ENCODE measurements around the gene SLC16A9. TPM values are rescaled to one million over a fixed set of nuclear protein-coding genes. Genes with fewer than 3 reads are reported as not detected.
A peak's percentile ranks its signal among the peaks of the same experiment; 100 is the strongest.

The SLC16A9 gene, protein sequence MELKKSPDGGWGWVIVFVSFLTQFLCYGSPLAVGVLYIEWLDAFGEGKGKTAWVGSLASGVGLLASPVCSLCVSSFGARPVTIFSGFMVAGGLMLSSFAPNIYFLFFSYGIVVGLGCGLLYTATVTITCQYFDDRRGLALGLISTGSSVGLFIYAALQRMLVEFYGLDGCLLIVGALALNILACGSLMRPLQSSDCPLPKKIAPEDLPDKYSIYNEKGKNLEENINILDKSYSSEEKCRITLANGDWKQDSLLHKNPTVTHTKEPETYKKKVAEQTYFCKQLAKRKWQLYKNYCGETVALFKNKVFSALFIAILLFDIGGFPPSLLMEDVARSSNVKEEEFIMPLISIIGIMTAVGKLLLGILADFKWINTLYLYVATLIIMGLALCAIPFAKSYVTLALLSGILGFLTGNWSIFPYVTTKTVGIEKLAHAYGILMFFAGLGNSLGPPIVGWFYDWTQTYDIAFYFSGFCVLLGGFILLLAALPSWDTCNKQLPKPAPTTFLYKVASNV
- total RNA-seq: 1 to 10 TPM in 1 of 4 donors, under 1 TPM in 3; 0.25 to 2.3 (median 0.77) TPM

DNA sequence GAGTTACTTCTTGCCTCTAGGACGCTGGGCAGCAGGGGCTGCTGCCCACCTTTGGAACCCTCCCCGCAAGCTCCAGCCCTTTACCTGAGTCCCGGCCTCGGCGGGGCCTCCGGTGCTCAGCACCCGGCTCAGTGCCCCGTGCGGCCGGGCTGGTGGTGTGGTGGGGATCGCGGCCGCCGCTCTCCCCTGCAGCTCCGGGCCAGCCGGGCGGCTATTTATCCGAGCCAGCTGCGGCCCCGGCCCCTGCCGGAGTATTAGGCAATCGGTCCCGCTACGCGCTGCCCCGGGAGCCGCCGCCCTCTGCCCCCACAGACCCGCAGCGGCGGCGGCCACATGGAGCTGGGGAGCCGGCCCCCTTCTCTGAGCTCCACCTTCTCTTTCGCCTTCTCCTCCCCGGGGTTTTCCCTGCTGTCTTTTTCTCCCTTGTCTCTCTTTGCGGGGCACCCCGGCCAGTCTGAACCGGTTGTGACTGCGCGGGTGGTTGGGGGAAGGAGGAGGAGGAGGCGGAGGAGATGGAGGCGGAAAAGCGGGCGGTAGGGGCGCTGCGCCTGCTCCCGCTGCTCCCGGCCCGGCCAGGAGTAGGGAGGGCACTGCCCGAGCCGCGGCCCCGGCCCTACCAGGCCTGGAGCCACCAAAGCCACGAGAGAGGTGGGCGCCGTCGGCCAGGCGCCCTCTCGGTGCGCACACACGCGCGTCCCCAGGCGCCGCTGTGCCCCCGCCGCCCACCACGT, at the start of gene SLC16A9:
Gene SLC16A9 (minus strand): TSS at position 456 of the 731 bp plus-strand sequence. CDS start 25,559 bp downstream, outside the sequence.
- ATAC-seq (ENCODE audit: low FRiP score) (peak; percentile 87), DNase-seq (ENCODE audit: low spot score) (peak; percentile 31)
- TF ChIP-seq CTCF (IDR thresholded peaks at IDR 0.05): no peak

DNA sequence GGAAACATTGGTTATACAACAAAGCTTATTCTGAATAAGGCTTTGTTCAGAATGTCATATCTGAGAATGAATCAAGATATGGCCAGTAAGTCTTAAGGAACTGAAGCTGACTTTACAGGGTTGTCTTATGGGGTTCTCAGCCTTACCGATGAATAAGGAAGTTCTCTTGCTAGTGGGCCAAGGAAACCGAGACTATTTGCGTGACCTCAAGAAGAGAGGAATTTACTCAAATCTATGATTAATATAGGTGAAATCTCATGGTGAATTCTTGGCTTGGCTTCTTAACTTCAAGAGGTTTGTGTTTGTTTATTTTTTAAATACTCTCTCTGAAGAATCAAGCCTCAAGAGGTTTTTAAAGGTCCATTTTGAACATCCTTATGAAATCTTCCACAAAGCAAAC, 48.3 kb upstream of the SLC16A9 start:
- TF ChIP-seq CTCF (IDR thresholded peaks at IDR 0.05): no peak
- DNase-seq (ENCODE audit: low spot score): no peak
- ATAC-seq (ENCODE audit: low FRiP score): peak; percentile 51

- no peak for ATAC-seq (ENCODE audit: low FRiP score)
- DNase-seq (ENCODE audit: low spot score): no peak
- no peak for TF ChIP-seq CTCF (IDR thresholded peaks at IDR 0.05)
Observed at GRCh38 chr10:59754951-59755350, 45.3 kb upstream of the SLC16A9 start.

DNA sequence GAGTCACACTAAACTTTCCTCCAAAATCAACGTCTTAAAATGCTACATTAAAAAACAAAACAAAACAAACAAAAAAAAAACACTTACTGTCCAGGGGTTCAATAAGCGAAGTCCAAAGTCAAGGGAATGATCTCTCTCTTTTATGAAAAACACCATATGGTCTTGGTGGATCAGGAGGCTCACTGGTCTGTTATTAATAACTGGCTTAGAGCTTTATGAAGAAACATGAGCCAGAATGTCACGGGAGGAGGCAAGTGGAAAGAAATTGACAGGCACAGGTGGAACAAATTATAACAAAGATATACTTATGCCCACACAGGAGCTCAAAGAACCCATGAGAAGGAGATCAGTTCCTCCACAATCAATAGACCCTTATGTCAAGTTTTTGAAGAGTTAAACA, 43.6 kb upstream of the SLC16A9 start, which contains the start of gene MRLN:
Gene MRLN (minus strand): TSS at position 189 of the 400 bp plus-strand sequence.
- TF ChIP-seq CTCF (IDR thresholded peaks at IDR 0.05): no peak
- DNase-seq (ENCODE audit: low spot score) (no peak), ATAC-seq (ENCODE audit: low FRiP score) (no peak)

DNA sequence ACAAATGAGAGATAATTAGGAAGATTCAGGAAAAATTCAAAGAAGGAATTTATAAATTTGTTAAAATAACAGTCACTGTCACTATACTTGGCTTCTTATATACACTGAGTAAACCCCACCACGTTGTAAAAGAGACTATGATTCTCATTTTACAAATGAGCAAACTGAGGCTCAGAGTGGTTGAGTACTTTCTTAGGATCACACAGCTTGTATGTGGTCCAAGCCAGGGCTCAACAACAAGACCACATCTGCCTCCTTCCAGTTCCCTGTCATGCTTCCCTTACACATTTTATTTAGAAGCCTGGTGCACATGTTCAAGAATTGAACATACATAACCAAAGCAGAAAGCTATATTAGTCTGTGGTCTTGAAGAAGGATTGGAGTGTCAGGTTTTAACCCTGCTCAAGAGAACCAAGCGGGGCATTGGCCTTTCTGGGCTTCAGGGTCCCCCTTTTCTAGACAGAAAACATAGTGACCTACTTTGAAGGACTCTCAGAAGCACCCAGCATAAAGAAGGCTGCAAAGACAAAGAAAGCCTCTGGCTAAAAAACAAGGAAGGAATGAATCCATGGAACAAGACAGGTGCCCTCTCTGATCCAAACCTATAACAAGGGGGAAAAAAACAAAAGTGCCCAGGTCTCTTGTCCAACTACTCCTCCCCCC, 42.8 kb upstream of the SLC16A9 start:
- ATAC-seq (ENCODE audit: low FRiP score) (no peak), DNase-seq (ENCODE audit: low spot score) (no peak)
- TF ChIP-seq CTCF (IDR thresholded peaks at IDR 0.05): no peak

GRCh38 chr10:59750155-59750945, 40.7 kb upstream of the SLC16A9 start:
- no peak for TF ChIP-seq CTCF (IDR thresholded peaks at IDR 0.05)
- ATAC-seq (ENCODE audit: low FRiP score) (peak; percentile 91), DNase-seq (ENCODE audit: low spot score) (no peak)

All from omental fat pad (tissue), 4 donors.